Panc1 (cell line): ENCODE measurements around the gene CRMP1. TPM values are rescaled to one million over a fixed set of nuclear protein-coding genes. Genes with fewer than 3 reads are reported as not detected.

Experiments used
- ATAC-seq: fragments of 200-7000 bp; cut with Tn5 transposase; 2 replicates; pipeline ENCODE4 v1.9.1; 2020; ENCODE audit warnings: mild to moderate bottlenecking, moderate library complexity
- BruUV-seq: library from RNA; stranded (reverse); fragments of 400-500 nt; replicated peaks from 2 replicates; lab custom pipeline; 2021; lab: Mats Ljungman, UMichigan
- CTCF ChIA-PET: fragments of 300-600 bp; sonication (Branson Sonifier 250); formaldehyde crosslinking; loops from one replicate; lab custom pipeline; 2022; ENCODE audit warnings: antibody characterized with exemption; lab: Charles Lee
- POLR2A ChIA-PET: fragments of 300-600 bp; sonication (Branson Sonifier 250); formaldehyde crosslinking; loops from one replicate; lab custom pipeline; 2022; ENCODE audit warnings: antibody characterized with exemption; lab: Charles Lee
- DNase-seq: peaks from one replicate; pipeline ENCODE4 v3.0.0-alpha.2; 2010; ENCODE audit warnings: low read depth, low spot score
- H3K27ac ChIP-seq: 2 replicates; pipeline ENCODE4 v1.5.1; 2011; ENCODE audit warnings: mild to moderate bottlenecking, low read length, inconsistent platforms
- H3K27me3 ChIP-seq: fragments of 200-500 bp; sonication (Bioruptor generic); 2 replicates; pipeline ENCODE4 v1.6.0; 2014; ENCODE audit warnings: low read length, inconsistent platforms; ENCODE audit not compliant: control insufficient read depth, insufficient read depth
- H3K36me3 ChIP-seq: fragments of 200-500 bp; sonication (Bioruptor generic); 2 replicates; pipeline ENCODE4 v1.5.1; 2014; ENCODE audit warnings: inconsistent platforms, mild to moderate bottlenecking, low read length, moderate library complexity; ENCODE audit not compliant: control insufficient read depth, insufficient read depth
- H3K4me1 ChIP-seq: 2 replicates; pipeline ENCODE4 v1.5.1; 2011; ENCODE audit warnings: inconsistent platforms, mild to moderate bottlenecking, low read length, moderate library complexity; ENCODE audit not compliant: control insufficient read depth, insufficient read depth
- H3K4me3 ChIP-seq, 2 experiments: 2 replicates each; pipeline ENCODE4 v1.5.1; 2011 to 2012; ENCODE audit warnings: low read depth in 2 of 2, low read length in 2 of 2, mild to moderate bottlenecking in 2 of 2, inconsistent platforms in 1 of 2, moderate library complexity in 1 of 2
- H3K9me3 ChIP-seq: fragments of 200-500 bp; sonication (Bioruptor generic); 2 replicates; pipeline ENCODE4 v1.5.1; 2014; ENCODE audit warnings: low read depth, mild to moderate bottlenecking, inconsistent platforms, low read length, moderate library complexity; ENCODE audit not compliant: control insufficient read depth, insufficient read depth
- POLR2AphosphoS5 ChIP-seq: IDR thresholded peaks from 2 replicates; pipeline ENCODE4 v1.6.1; 2012; ENCODE audit warnings: mild to moderate bottlenecking, low read depth, low read length, moderate library complexity
- SIN3A ChIP-seq: IDR thresholded peaks from 2 replicates; pipeline ENCODE4 v1.6.1; 2012; ENCODE audit warnings: low read depth, mild to moderate bottlenecking, low read length, moderate library complexity, borderline replicate concordance; ENCODE audit not compliant: insufficient read depth
- TCF7L2 ChIP-seq: IDR thresholded peaks from 2 replicates; pipeline ENCODE4 v1.6.1; 2011; ENCODE audit warnings: mild to moderate bottlenecking, low read depth, low read length, inconsistent platforms
- in situ Hi-C: cut with HindIII; loops from 2 replicates; pipeline ENCODE4 v1.10.0; 2016; ENCODE audit warnings: low sequenced_read_pairs, low pct_unique_long_range_greater_than_20kb
- intact Hi-C: fragments of 100-400 bp; cut with micrococcal nuclease; formaldehyde crosslinking; loops from one replicate; pipeline ENCODE4 v1.10.0; 2022; ENCODE audit not compliant: unreplicated experiment
- total RNA-seq: library from RNA; stranded (reverse); gene quantifications from one replicate; pipeline ENCODE4 v1.2.1, GENCODE V29; 2021; ENCODE audit not compliant: unreplicated experiment
- TF ChIP-seq, protein P1 (sequence below), 2 experiments: IDR thresholded peaks; 2 replicates each; pipeline ENCODE4 v1.6.1; 2011 to 2012; ENCODE audit warnings: low read depth in 2 of 2, control low read depth in 1 of 2, low read length in 1 of 2, mild to moderate bottlenecking in 1 of 2, moderate library complexity in 1 of 2; ENCODE audit not compliant: insufficient read depth in 1 of 2
- TF ChIP-seq, protein P2 (sequence below): fragments of 450-650 bp; IDR thresholded peaks from 2 replicates; pipeline ENCODE4 v1.5.1; 2017; ENCODE audit warnings: mild to moderate bottlenecking

Gene CRMP1
- total RNA-seq, 1 experiment from 2014 or later, result 0.28 TPM

DNA sequence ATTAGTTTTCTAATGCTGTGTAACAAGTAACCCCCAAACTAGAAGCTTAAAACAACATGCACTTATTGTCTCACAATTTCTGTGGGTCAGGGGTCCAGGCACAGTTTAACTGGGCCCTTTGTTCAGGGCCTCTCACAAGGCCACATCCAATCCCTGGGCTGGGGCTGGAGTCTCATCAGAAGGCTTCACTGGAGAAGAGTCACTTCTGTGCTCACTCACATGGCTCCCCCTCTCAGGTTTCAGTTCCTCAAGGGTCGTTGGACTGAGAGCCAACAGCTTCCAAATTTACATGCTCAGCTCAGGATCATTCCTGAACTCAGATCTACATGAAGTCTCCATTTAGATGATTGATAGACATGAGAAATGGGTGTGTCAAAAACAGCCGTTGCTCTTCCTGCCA is 104.7 kb downstream of the CRMP1 start:
- Histone ChIP-seq H3K9me3 (no peaks in the 10 kb centered on the region), H3K4me1 (no peaks in the 10 kb centered on the region), H3K4me3 (no peak overlapping the region), H3K36me3 (no peaks in the 10 kb centered on the region), H3K27ac (no peak overlapping the region), H3K27me3 (no peaks in the 10 kb centered on the region)
- in situ Hi-C loops, result no loop called here
- ChIA-PET CTCF (no interaction called here), POLR2A (no interaction called here)
- TF ChIP-seq, protein P1, sequence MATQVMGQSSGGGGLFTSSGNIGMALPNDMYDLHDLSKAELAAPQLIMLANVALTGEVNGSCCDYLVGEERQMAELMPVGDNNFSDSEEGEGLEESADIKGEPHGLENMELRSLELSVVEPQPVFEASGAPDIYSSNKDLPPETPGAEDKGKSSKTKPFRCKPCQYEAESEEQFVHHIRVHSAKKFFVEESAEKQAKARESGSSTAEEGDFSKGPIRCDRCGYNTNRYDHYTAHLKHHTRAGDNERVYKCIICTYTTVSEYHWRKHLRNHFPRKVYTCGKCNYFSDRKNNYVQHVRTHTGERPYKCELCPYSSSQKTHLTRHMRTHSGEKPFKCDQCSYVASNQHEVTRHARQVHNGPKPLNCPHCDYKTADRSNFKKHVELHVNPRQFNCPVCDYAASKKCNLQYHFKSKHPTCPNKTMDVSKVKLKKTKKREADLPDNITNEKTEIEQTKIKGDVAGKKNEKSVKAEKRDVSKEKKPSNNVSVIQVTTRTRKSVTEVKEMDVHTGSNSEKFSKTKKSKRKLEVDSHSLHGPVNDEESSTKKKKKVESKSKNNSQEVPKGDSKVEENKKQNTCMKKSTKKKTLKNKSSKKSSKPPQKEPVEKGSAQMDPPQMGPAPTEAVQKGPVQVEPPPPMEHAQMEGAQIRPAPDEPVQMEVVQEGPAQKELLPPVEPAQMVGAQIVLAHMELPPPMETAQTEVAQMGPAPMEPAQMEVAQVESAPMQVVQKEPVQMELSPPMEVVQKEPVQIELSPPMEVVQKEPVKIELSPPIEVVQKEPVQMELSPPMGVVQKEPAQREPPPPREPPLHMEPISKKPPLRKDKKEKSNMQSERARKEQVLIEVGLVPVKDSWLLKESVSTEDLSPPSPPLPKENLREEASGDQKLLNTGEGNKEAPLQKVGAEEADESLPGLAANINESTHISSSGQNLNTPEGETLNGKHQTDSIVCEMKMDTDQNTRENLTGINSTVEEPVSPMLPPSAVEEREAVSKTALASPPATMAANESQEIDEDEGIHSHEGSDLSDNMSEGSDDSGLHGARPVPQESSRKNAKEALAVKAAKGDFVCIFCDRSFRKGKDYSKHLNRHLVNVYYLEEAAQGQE (IDR thresholded peaks at IDR 0.05; ENCODE audit: insufficient read depth in 1 of 2, low read depth in 2 of 2, low read length in 1 of 2), result no peak
- no peak for TF ChIP-seq SIN3A
- TF ChIP-seq TCF7L2, result no peak
- TF ChIP-seq, protein P2, sequence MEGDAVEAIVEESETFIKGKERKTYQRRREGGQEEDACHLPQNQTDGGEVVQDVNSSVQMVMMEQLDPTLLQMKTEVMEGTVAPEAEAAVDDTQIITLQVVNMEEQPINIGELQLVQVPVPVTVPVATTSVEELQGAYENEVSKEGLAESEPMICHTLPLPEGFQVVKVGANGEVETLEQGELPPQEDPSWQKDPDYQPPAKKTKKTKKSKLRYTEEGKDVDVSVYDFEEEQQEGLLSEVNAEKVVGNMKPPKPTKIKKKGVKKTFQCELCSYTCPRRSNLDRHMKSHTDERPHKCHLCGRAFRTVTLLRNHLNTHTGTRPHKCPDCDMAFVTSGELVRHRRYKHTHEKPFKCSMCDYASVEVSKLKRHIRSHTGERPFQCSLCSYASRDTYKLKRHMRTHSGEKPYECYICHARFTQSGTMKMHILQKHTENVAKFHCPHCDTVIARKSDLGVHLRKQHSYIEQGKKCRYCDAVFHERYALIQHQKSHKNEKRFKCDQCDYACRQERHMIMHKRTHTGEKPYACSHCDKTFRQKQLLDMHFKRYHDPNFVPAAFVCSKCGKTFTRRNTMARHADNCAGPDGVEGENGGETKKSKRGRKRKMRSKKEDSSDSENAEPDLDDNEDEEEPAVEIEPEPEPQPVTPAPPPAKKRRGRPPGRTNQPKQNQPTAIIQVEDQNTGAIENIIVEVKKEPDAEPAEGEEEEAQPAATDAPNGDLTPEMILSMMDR, result no peak
- no TSS peak for BruUV-seq
- ATAC-seq (no peak), DNase-seq (no peak)
- intact Hi-C loops, result no loop called here

DNA sequence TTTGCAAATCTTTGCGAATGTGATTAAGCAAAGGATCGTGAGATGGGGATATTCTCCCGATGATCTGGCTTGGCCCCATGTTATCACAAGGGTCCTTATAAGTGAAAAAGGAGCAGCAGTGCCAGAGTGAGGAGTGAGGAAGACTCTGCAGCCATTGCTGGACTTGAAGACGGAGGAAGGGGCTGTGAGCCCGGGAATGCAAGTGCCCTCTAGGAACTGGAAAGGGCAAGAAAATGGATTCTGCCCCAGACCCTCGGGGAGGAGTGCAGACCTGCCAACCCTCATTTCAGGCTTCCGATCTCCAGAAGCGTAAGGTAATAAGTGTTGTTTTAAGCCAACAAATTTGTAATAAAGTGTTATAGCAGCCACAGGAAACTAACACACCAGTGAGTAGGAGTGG is 105.6 kb downstream of the CRMP1 start:
- no peaks in the 10 kb centered on the region for H3K4me1 ChIP-seq
- H3K4me3 ChIP-seq, result no peak overlapping the region
- no peak overlapping the region for H3K27ac ChIP-seq
- TF ChIP-seq, protein P1 (IDR thresholded peaks at IDR 0.05; ENCODE audit: insufficient read depth in 1 of 2, low read depth in 2 of 2, low read length in 1 of 2), result no peak
- TF ChIP-seq POLR2AphosphoS5, result no peak
- TF ChIP-seq SIN3A, result no peak
- TF ChIP-seq TCF7L2, result no peak
- TF ChIP-seq, protein P2, result no peak
- H3K9me3 ChIP-seq, result no peaks in the 10 kb centered on the region
- no peak for DNase-seq
- ChIA-PET POLR2A (no interaction called here), CTCF (no interaction called here)
- no TSS peak for BruUV-seq
- H3K36me3 ChIP-seq, result no peaks in the 10 kb centered on the region
- no peak for ATAC-seq
- in situ Hi-C loops (no loop called here), intact Hi-C loops (no loop called here)
- no peaks in the 10 kb centered on the region for H3K27me3 ChIP-seq
